Left ventricle myocardium superior (tissue), 1 donor: ENCODE results near the gene FILIP1. TPM values are rescaled to one million over a fixed set of nuclear protein-coding genes. Genes with fewer than 3 reads are reported as not detected.

Experiments used
- ATAC-seq: fragments of 200-7000 bp; cut with Tn5 transposase; one replicate; pipeline ENCODE4 v1.9.1; 2020; ENCODE audit warnings: mild to moderate bottlenecking, moderate library complexity
- DNase-seq: peaks from one replicate; pipeline ENCODE4 v3.0.0-alpha.2; 2020
- intact Hi-C: fragments of 100-400 bp; cut with micrococcal nuclease; formaldehyde crosslinking; loops from one replicate; pipeline ENCODE4 v1.11.0; 2022
- long read RNA-seq: library from polyadenylated mRNA; unstranded; transcript quantifications from one replicate; pipeline ENCODE4 v2.0.0, GENCODE V29; 2021
- total RNA-seq: library from RNA; stranded (reverse); fragmentation: NEBNext Ultra II Directional; extraction: Animal tissue kit (Norgen Biotek cat#: 25700); gene quantifications from one replicate; pipeline ENCODE4 v1.2.1, GENCODE V29; 2021
- donor health status: DM: no; HTN: yes; CAD: no; lungs with severe emphysema.

FILIP1 gene, protein sequence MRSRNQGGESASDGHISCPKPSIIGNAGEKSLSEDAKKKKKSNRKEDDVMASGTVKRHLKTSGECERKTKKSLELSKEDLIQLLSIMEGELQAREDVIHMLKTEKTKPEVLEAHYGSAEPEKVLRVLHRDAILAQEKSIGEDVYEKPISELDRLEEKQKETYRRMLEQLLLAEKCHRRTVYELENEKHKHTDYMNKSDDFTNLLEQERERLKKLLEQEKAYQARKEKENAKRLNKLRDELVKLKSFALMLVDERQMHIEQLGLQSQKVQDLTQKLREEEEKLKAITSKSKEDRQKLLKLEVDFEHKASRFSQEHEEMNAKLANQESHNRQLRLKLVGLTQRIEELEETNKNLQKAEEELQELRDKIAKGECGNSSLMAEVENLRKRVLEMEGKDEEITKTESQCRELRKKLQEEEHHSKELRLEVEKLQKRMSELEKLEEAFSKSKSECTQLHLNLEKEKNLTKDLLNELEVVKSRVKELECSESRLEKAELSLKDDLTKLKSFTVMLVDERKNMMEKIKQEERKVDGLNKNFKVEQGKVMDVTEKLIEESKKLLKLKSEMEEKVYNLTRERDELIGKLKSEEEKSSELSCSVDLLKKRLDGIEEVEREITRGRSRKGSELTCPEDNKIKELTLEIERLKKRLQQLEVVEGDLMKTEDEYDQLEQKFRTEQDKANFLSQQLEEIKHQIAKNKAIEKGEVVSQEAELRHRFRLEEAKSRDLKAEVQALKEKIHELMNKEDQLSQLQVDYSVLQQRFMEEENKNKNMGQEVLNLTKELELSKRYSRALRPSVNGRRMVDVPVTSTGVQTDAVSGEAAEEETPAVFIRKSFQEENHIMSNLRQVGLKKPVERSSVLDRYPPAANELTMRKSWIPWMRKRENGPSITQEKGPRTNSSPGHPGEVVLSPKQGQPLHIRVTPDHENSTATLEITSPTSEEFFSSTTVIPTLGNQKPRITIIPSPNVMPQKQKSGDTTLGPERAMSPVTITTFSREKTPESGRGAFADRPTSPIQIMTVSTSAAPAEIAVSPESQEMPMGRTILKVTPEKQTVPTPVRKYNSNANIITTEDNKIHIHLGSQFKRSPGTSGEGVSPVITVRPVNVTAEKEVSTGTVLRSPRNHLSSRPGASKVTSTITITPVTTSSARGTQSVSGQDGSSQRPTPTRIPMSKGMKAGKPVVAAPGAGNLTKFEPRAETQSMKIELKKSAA (N-terminal part only)
- 156 TPM for total RNA-seq
- long read RNA-seq, partial matches to known transcripts, result 101 of 146 reads
- long read RNA-seq, other reads (novel, unspliced or antisense), result 45 of 146 reads

DNA sequence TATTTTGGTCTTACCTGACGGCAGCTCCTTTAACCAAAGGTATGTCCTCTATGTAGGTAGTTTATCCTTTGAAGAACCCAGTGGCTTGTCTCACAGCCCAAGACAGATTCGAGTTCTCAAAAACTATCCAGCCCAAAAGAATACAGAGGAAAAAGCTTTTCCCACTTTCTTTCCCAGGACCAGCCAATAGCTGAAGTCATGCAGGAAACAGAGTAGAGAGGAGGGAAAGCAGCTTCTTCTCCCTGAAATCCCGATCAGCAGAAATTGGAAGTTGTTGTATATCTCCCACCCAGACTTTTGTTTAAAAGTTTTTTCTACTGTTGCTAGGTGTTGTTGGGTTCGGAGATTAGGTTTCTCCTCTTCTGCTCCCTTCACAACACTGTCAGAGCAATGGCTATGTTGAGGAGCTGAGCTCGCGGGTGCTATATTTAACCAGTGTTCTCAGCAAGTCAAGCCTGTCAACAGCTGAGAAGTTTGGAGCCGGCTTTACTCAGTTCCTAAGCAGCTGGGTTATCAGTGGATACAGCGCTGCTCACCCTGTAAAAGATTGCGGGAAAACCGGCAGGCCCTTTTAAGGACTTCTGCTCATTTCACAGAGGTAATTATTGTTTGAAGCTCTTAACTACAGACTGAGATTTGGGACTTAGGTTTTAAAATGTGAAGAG is at the start of gene FILIP1:
Gene FILIP1, minus strand, starts transcription at position 401 of the 665 bp plus-strand sequence. CDS start 78,828 bp downstream, outside the sequence.
- peak; percentile 62 for DNase-seq
- intact Hi-C loops, result loop anchor here (10.0 kb wide), 1 partner anchor 129 kb away; no protein-coding TSS in a partner anchor
- ATAC-seq, result peak; percentile 89

DNA sequence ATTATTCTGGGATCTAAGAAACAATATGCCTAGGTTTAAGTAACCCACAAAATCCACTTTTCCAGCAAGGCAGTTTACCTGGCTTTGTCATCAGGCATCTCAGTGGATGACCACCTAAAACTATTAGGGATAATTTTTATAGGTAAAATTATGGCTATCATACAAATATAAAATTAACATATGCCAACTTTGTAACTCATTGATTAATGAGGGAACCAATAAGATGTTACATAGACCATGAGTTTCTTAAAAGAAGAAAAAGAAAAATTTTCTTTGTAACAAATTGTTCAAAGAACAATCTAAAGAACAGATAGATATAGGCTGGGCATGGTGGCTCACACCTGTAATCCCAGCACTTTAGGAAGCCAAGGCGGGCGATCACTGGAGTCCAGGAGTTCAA is 49.7 kb upstream of the FILIP1 start:
- ATAC-seq, result no peak

DNA sequence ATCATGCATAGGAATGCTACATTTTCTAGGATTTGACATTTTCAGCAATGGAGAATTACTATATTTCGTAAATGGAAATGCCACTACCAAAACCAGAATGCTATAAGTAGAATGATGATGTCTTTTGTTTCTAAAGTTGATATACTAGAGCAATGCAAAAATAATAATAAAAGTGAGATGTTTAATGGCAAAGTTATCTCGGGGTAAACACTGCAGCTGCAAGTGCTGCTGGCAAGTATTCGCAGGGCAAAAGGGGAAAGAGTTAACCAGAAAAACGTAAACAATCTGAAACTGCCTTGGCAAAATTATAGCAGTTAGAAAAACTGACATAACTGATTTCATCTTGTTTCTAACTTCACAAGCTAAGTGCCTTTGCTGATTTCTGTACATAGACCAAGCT is 45.5 kb upstream of the FILIP1 start:
- ATAC-seq (no peak), DNase-seq (no peak)
- intact Hi-C loops, result no loop called here

More for the DNA sequence above, 49.7 kb upstream of the FILIP1 start:
- DNase-seq, result no peak
- intact Hi-C loops, result no loop called here

DNA sequence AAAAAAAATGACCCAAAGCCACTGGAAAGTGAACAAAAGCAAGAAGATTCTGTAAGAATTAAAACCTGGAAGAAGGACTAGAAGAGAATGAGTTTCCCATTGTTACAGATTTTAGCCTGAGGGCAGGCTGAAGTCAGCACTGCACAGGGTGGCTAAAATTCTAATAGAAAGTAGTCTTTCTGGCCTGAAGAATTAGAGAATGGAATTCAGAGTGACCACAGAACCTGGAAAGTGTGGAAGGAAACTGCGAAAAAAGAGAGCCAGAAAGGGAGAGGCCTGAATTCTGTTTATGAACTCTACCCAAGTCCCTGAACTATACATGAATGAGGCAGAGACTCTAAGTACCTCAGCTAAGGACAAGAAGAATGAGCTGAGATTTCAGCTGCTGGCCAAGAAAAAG is 38.9 kb upstream of the FILIP1 start:
- ATAC-seq (no peak), DNase-seq (no peak)
- intact Hi-C loops, result no loop called here

DNA sequence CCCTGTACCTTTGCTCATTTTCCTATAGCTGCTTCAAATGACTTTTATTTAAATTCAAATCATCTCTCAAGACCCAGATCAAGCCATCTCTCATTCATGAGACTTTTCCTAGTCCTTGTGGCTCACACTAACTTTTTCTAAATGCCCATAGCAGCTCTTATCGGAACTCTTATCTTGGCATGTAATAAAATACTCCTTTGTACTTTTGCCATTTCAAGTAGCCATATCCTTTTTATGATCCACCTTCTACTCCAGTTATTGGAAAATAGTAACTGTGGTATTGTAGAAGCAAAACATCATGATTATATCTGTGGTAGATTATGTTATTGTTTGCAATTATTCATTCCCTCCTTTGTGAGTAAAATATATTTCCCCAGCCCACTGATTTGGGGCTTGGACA is 37.6 kb upstream of the FILIP1 start:
- DNase-seq (no peak), ATAC-seq (no peak)
- intact Hi-C loops, result no loop called here

DNA sequence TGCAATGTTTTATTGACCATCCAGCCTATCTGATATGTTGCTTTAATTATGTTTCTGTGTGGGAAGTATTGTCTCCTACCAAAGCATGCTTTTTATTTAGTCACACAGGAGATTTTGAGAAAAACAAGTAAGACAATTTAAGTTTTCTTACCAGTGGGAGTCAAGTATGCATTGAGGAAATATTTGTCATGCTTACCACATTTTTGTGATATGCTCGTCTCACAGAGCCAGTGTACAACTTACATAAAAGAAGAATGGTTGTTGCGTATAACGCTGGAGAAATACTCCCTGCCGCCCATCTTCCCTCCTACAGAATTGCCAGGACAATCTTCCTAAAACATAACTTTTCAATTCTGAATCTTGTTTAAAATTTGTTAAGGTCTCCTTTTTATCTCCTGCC is 37.1 kb upstream of the FILIP1 start:
- intact Hi-C loops, result no loop called here
- ATAC-seq (no peak), DNase-seq (no peak)

DNA sequence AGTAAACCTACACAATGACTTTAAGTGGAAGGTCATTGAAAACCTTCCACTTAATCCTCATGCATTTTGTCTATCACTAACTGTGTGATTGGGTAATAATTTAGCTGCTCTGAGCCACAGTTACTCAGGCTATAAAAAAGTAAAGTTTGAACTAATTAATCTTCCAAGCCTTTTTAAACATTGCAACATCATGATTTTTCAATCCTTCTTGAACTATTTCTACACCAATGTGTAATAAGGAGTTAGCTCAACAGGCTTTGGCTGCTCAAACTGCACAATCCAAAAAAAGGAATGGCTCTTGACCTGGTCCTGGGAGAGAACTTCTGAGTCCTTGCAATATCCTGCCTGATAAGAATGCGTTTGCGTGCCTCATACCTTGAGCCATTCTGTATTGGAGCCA is 34.8 kb upstream of the FILIP1 start:
- ATAC-seq, result peak; percentile 35
- intact Hi-C loops, result loop anchor here (10.0 kb wide), 1 partner anchor 234 kb away; no protein-coding TSS in a partner anchor
- no peak for DNase-seq

DNA sequence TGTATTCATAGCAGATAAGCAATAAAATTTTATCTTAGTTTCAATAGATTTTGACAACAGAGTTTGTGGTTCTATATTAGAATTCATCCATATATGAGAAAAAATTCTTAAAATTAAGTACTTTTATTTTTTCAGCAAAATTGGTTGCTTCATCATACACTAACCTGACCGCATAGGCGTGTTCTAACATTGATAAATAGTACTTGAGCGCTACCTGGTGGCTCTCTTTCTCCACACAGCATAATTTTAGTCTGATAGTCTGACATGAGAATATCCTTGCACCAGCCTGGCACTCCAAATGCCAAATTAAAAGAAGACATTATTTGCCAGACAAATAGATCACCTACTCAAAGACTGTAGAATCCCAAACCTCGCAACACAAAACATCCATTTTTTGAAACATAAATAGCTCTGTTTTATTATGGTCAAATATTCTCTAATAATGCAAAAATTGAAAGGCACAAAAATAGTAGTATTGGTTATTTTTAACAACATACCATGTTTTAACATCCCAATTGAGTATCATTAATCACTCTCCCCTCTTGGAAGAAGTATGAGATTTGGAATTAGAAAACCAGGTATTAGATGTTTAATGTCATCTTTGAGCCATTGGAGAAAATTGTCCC is 33.0 kb upstream of the FILIP1 start:
- intact Hi-C loops, result loop anchor here (2.0 to 10.0 kb wide), 2 partner anchors 232 to 260 kb away; no protein-coding TSS in a partner anchor
- DNase-seq (no peak), ATAC-seq (peak; percentile 90)

DNA sequence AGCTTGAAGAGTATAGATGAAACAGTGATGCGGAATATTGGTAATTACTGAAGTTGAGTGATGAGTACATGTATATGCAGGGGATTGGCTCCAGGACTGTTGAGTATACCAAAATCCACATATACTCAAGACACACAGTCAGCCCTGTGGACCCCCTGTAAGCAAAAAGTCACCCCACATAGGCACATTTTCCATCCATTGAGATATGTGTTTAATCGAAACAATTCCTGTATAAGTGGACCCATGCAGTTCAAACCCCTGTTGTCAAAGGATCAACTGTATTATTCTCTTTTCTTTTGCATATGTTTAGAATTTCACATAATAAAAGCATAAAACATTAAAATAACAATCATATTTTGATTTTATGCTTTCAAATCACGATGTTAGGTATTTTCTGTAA is 32.1 kb upstream of the FILIP1 start:
- ATAC-seq (no peak), DNase-seq (no peak)
- intact Hi-C loops, result loop anchor here (2.0 to 10.0 kb wide), 2 partner anchors 231 to 259 kb away; no protein-coding TSS in a partner anchor

DNA sequence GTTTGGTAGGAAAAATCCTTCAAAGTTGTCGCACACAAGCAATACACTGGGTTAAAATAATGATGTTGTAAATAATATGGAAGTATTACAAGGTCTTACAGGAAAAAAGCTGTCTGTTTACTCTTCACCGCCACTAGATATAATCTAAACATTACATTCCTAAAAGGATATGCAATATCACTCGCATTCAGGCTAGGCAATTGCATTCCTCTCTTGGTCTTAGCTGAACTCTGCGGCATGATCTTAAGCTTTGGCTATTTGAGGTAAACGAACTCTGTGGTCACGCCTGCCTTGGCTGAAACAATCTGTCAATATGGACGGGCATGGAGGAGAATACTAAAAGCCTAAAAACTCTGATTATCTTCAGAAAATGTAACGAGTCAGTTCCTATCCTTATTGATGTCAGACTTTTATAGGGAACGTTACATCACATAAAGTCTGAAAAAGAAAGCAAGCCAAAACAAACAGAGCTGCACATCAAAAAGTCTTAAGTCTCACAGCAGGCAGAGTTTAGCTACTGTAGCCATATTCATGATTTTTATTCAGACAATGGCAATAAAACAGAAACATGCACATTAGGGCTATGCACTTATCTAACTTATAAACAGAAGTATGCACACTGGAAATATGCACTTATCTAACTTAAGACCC is 30.8 kb upstream of the FILIP1 start:
- peak; percentile 45 for ATAC-seq
- intact Hi-C loops, result loop anchor here (10.0 kb wide), 1 partner anchor 230 kb away; no protein-coding TSS in a partner anchor
- DNase-seq, result no peak

DNA sequence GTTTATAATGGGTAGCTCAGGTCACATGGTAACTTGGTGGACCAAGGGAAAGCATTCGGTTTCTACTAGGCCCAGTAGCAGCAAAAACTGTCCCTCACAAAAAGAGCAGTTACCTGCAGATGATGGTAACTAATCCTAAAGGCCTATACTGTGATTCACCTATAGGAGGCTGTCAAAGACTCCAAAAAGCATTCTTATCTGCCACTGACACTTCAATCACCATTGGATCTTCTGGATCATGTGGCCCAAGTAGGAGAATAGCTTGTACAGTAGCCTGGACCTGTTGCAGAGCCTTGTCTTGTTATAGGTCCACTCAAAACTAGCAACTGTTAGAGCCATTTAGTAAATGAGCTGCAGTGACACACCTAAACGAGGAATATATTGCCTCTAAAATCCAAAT is 23.2 kb upstream of the FILIP1 start:
- ATAC-seq (no peak), DNase-seq (no peak)
- intact Hi-C loops, result no loop called here

DNA sequence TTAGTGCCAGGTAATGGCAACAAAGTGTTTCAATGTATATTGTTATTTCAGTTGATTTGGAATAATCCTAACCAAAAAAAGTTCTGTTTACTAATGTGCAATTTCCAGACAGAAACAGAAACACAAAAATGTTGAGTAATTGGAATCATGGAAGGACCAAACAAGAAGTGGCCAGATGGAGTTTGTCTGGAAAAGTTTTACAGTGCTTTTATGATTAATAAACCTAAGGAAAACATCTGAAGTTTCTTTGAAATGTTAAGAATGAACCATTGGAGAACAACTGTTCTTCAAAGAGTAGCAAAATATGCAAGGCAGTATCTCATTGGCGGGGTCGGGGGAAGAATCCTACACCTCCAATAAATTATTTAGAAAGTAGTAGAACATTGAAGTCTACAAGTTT is 19.0 kb upstream of the FILIP1 start:
- ATAC-seq (no peak), DNase-seq (no peak)
- intact Hi-C loops, result no loop called here

DNA sequence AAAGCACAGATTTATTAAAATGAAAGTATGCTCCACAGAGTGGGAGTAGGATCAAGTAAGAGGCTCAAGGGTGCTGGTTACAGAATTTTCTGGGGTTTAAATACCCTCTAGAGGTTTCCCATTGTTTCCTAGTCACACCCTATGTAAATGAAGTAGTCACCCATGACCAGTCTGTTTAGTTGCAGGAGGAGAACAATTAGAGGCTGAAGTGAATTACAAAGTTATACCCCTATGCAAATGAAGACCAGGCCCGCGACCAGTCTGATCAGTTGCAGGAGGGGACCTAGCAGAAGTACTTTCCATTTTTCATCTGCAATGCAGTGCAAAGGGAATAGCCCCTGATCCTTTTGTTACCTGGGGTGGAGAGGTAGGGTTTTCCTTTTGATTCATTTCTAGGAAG is 11.8 kb upstream of the FILIP1 start:
- DNase-seq (no peak), ATAC-seq (peak; percentile 23)
- intact Hi-C loops, result no loop called here

DNA sequence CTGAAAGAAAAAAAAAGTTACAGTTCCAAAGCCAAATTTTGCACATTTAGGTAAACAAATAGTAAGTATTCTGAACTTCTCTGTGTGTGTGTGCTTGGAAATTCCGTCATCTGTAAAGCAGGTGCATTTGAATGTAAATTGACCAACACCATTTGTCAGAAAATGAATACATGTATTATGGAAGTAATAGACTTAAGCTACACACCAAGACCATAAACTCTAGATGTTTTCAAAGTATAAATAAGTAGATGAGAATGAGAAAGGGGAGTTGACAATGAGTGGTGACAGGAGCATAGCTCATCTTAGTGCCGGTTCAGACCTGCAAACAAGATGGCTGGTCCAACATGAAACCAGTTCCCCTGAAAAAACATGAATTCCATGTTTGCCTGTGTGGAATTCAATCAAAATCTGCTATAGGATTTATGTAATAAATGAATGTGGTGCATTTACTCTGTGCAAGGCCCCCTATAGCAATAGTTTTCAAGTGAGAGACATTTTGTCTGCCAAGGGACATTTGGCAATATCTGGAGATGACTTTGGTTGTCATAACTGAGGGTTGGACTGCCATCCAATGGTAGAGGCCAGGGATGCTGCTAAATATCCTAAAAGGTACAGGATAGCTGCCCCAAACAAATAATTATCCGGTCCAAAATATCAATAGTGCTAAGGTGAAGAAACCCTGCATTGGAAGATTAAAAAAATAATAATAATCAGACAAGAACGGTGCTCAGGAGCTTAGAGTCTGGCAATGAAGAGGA is 11.0 kb upstream of the FILIP1 start:
- intact Hi-C loops, result no loop called here
- no peak for DNase-seq

DNA sequence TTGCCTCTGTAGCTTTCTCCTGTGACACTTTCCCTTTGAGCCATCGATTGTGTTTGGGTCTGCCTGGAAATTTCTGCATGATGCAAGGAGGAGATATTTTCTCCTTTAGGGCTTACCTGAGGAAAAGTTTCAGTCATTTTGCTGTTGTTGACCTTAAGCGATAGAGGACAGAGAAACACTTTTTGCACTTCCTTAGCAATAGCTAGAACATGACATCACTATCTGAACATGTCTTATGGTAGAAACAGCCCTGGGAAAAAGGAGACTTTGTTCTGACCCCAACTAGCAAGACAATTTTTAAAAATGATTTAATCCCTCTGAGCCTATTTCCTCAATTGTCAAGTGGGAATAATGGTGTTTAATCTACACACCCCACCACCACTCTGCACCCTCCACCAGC is 9.7 kb upstream of the FILIP1 start:
- DNase-seq (no peak), ATAC-seq (peak; percentile 21)
- intact Hi-C loops, result no loop called here

More for the DNA sequence above, 11.0 kb upstream of the FILIP1 start:
- peak; percentile 90 for ATAC-seq

DNA sequence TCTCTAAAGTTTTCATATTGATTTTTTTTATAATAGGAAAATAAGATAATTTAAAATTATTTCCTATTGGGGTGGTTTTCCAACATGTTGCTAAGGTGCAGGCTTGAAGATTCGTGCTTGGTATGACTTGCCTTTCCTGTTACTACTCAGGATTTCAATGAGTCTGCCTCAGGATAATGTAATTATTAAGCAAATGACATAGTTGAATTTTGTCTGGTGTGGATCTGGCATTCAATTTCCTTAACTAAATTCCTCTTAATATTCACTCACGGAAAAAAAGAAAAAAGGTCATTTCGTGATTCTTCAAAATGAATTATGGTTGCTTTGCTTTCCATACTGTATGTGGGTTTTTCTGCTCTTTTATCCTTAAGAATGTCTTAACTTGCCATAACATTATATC is 9.3 kb upstream of the FILIP1 start:
- DNase-seq (no peak), ATAC-seq (no peak)
- intact Hi-C loops, result no loop called here

DNA sequence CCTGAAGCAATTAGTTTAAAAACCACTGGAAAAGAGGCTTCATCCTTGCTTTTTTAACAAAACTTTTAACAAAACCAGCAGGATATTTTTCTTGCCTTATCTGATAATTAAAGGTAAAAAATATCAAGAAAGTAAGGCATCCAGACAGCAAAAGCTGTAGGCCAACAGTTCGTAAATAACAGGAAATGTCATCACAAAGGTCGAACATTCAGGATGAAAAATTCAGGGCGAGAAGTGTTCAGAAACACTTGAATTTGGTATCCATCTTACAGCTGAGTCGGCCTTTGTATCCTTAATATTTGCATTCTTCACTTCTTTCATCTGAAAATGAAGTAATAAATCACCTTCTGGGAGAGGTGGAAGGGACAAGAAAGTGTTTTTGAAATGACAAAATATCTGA is 8.2 kb upstream of the FILIP1 start:
- no peak for ATAC-seq
- intact Hi-C loops, result no loop called here
- no peak for DNase-seq
